ENCODE results near the gene SPINT1.

GRCh38 chr15:40855706-40856234, 11.9 kb downstream of the SPINT1 start:
- TF ChIP-seq CTCF (IDR thresholded peaks at IDR 0.05): no peak
- TF ChIP-seq POLR2A (IDR thresholded peaks at IDR 0.05): no peak
